HepG2 (cell line): ENCODE measurements around the gene LCAT. TPM values are rescaled to one million over a fixed set of nuclear protein-coding genes. Genes with fewer than 3 reads are reported as not detected.
A peak's percentile ranks its signal among the peaks of the same experiment; 100 is the strongest.

Source experiments
- ARNTL ChIP-seq: sonication (generic); formaldehyde crosslinking; IDR thresholded peaks from 2 replicates; pipeline ENCODE4 v1.4.0; 2020; ENCODE audit warnings: mild to moderate bottlenecking, missing genetic modification reagents
- CC2D1A ChIP-seq: sonication (generic); formaldehyde crosslinking; IDR thresholded peaks from 2 replicates; pipeline ENCODE4 v1.8.1; 2023; ENCODE audit warnings: mild to moderate bottlenecking, missing genetic modification reagents
- GABPB1 ChIP-seq: IDR thresholded peaks from 2 replicates; pipeline ENCODE4 v1.6.1; 2016; ENCODE audit warnings: mild to moderate bottlenecking, missing genetic modification reagents, moderate library complexity, missing compliant biosample characterization
- HIVEP1 ChIP-seq: sonication (generic); formaldehyde crosslinking; IDR thresholded peaks from 2 replicates; pipeline ENCODE4 v1.4.0; 2020; ENCODE audit warnings: mild to moderate bottlenecking, missing genetic modification reagents
- HOXA5 ChIP-seq: sonication (generic); formaldehyde crosslinking; IDR thresholded peaks from 2 replicates; pipeline ENCODE4 v1.4.0; 2020; ENCODE audit warnings: missing genetic modification reagents
- MEIS2 ChIP-seq: sonication (generic); formaldehyde crosslinking; IDR thresholded peaks from 2 replicates; pipeline ENCODE4 v1.9.0; 2021; ENCODE audit warnings: mild to moderate bottlenecking, missing genetic modification reagents
- MIER3 ChIP-seq: IDR thresholded peaks from 2 replicates; pipeline ENCODE4 v1.6.1; 2016; ENCODE audit warnings: missing compliant biosample characterization, borderline replicate concordance
- PHF8 ChIP-seq: sonication (generic); formaldehyde crosslinking; IDR thresholded peaks from 2 replicates; pipeline ENCODE4 v1.5.0; 2020; ENCODE audit warnings: missing genetic modification reagents
- RBFOX2 ChIP-seq: fragments of 200-400 bp; formaldehyde crosslinking; IDR thresholded peaks from 2 replicates; pipeline ENCODE4 v1.6.1; 2017; ENCODE audit warnings: low read depth, mild to moderate bottlenecking, low read length
- RXRB ChIP-seq: IDR thresholded peaks from 2 replicates; pipeline ENCODE4 v1.6.1; 2016; ENCODE audit warnings: borderline replicate concordance, missing genetic modification reagents, missing compliant biosample characterization
- SP5 ChIP-seq: IDR thresholded peaks from 2 replicates; pipeline ENCODE4 v1.6.1; 2016; ENCODE audit warnings: low read depth, borderline replicate concordance
- YEATS4 ChIP-seq: sonication (generic); formaldehyde crosslinking; IDR thresholded peaks from 2 replicates; pipeline ENCODE4 v1.4.0; 2020; ENCODE audit warnings: missing genetic modification reagents, borderline replicate concordance
- ZNF256 ChIP-seq: sonication (generic); formaldehyde crosslinking; conservative IDR thresholded peaks from 2 replicates; pipeline ENCODE4 v1.4.0; 2020; ENCODE audit warnings: missing genetic modification reagents
- ZNF317 ChIP-seq: sonication (generic); formaldehyde crosslinking; IDR thresholded peaks from 2 replicates; pipeline ENCODE4 v1.5.0; 2020; ENCODE audit warnings: mild to moderate bottlenecking, missing genetic modification reagents
- ZNF335 ChIP-seq: sonication (generic); formaldehyde crosslinking; IDR thresholded peaks from 2 replicates; pipeline ENCODE4 v1.4.0; 2020; ENCODE audit warnings: missing genetic modification reagents
- ZNF383 ChIP-seq: sonication (generic); formaldehyde crosslinking; IDR thresholded peaks from 2 replicates; pipeline ENCODE4 v1.4.0; 2020; ENCODE audit warnings: missing genetic modification reagents, mild to moderate bottlenecking, borderline replicate concordance
- ZNF432 ChIP-seq: sonication (generic); formaldehyde crosslinking; IDR thresholded peaks from 2 replicates; pipeline ENCODE4 v1.5.0; 2020; ENCODE audit warnings: missing genetic modification reagents, mild to moderate bottlenecking, borderline replicate concordance
- ZNF747 ChIP-seq: sonication (generic); formaldehyde crosslinking; IDR thresholded peaks from 2 replicates; pipeline ENCODE4 v1.8.1; 2023; ENCODE audit warnings: missing genetic modification reagents, mild to moderate bottlenecking, borderline replicate concordance
- ZNF772 ChIP-seq: sonication (generic); formaldehyde crosslinking; IDR thresholded peaks from 2 replicates; pipeline ENCODE4 v1.5.0; 2020; ENCODE audit warnings: mild to moderate bottlenecking, missing genetic modification reagents
- ZSCAN12 ChIP-seq: sonication (generic); formaldehyde crosslinking; IDR thresholded peaks from 2 replicates; pipeline ENCODE4 v1.9.0; 2021; ENCODE audit warnings: mild to moderate bottlenecking, missing genetic modification reagents
- ZSCAN21 ChIP-seq: sonication (generic); formaldehyde crosslinking; IDR thresholded peaks from 2 replicates; pipeline ENCODE4 v1.8.0; 2022; ENCODE audit warnings: mild to moderate bottlenecking, missing genetic modification reagents, moderate library complexity, borderline replicate concordance
- polyA plus RNA-seq, 8 experiments: library from polyadenylated mRNA; depleted of rRNA in 3 of 8; stranded (reverse) in 7 of 8; unstranded in 1 of 8; fragments of >200 nt; fragmentation: Illumina TruSeq in 4 of 8; extraction: Trizol in 4 of 8; gene quantifications; 2 replicates each; pipeline versions ENCODE4 v1.2.1 to v1.2.3, GENCODE V29; 2011 to 2016; ENCODE audit warnings: low read depth in 4 of 8, missing spikeins in 1 of 8, mixed read lengths in 1 of 8; ENCODE audit not compliant: insufficient read depth in 1 of 8
- total RNA-seq, 5 experiments: library from RNA; depleted of rRNA; stranded (reverse); fragments of >200 nt; fragmentation: Illumina TruSeq; extraction: Trizol; gene quantifications; 2 replicates each; pipeline ENCODE4 v1.2.3, GENCODE V29; 2016; ENCODE audit warnings: low read depth in 1 of 5
- TF ChIP-seq, protein P1 (sequence below): sonication (generic); formaldehyde crosslinking; IDR thresholded peaks from 2 replicates; pipeline ENCODE4 v1.8.1; 2023; ENCODE audit warnings: missing genetic modification reagents, mild to moderate bottlenecking, borderline replicate concordance
- TF ChIP-seq, protein P2 (sequence below): sonication (generic); formaldehyde crosslinking; IDR thresholded peaks from 2 replicates; pipeline ENCODE4 v1.4.0; 2020; ENCODE audit warnings: mild to moderate bottlenecking, missing genetic modification reagents
- TF ChIP-seq, protein P3 (sequence below): sonication (generic); formaldehyde crosslinking; IDR thresholded peaks from 2 replicates; pipeline ENCODE4 v1.5.0; 2020; ENCODE audit warnings: mild to moderate bottlenecking, missing genetic modification reagents, borderline replicate concordance

Gene LCAT
- total and polyA plus RNA-seq, 2 of the 13 experiments (the other 11 are each of a cell fraction or from before 2014, with no cell fraction given), result 36.1 to 38.9 TPM

DNA sequence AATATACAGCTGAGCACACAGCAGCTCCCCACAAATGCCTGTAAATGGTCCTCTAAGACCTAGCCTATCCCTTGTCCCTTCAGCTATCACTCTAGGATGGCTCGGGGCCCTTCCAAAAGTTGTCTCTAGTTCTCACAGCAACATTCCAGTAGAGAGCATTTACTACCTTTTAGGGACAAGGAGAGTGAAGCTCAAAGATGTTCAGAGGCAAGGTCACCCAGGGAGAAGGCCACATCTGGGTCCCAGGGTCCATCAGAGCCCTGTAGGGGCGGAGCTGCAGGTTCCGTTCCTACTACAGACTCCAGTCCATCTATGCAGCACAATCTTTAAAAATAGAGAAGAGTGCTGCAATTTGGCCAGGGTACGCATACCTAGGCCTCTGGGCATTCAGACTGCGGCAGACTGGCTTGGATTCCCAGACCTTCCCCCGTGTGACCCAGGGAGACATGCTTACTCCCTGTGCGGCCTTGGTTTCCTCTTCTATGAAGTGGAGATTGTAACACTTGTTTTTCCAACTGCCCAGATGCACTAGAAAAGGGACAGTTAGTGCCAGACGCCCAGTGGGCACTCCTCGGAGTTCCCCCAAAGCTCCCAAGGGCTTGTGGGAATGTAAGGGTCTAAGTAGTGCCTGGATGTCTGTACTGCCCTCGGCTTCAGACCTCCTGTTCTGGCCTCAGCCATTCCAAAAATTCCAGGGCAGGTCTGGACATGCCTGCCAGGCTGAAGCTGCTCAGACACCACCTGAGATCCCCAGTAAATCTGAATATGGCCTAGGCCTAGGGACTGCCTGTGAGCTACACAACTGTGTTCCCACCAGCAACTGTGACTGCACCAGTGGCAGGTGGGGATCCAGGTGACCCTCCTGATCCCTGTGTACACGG is 22.0 kb upstream of the LCAT start (continued):
- TF ChIP-seq ZNF772 (CRISPR knock-in tag), result peak; percentile 33; the same call in 1 of the 2 replicates
- no peak for TF ChIP-seq ZNF747 (CRISPR knock-in tag)
- no peak for TF ChIP-seq ZNF256
- peak; percentile 75; the same call in 1 of the 2 replicates for TF ChIP-seq SP5 (CRISPR knock-in tag)
- TF ChIP-seq PHF8 (CRISPR knock-in tag), result peak; percentile 48; the same call in 1 of the 2 replicates
- TF ChIP-seq, protein P1, sequence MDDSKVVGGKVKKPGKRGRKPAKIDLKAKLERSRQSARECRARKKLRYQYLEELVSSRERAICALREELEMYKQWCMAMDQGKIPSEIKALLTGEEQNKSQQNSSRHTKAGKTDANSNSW, result no peak
- TF ChIP-seq, protein P2, sequence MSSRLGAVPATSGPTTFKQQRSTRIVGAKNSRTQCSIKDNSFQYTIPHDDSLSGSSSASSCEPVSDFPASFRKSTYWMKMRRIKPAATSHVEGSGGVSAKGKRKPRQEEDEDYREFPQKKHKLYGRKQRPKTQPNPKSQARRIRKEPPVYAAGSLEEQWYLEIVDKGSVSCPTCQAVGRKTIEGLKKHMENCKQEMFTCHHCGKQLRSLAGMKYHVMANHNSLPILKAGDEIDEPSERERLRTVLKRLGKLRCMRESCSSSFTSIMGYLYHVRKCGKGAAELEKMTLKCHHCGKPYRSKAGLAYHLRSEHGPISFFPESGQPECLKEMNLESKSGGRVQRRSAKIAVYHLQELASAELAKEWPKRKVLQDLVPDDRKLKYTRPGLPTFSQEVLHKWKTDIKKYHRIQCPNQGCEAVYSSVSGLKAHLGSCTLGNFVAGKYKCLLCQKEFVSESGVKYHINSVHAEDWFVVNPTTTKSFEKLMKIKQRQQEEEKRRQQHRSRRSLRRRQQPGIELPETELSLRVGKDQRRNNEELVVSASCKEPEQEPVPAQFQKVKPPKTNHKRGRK (CRISPR knock-in tag), result no peak
- no peak for TF ChIP-seq RBFOX2
- TF ChIP-seq, protein P3, sequence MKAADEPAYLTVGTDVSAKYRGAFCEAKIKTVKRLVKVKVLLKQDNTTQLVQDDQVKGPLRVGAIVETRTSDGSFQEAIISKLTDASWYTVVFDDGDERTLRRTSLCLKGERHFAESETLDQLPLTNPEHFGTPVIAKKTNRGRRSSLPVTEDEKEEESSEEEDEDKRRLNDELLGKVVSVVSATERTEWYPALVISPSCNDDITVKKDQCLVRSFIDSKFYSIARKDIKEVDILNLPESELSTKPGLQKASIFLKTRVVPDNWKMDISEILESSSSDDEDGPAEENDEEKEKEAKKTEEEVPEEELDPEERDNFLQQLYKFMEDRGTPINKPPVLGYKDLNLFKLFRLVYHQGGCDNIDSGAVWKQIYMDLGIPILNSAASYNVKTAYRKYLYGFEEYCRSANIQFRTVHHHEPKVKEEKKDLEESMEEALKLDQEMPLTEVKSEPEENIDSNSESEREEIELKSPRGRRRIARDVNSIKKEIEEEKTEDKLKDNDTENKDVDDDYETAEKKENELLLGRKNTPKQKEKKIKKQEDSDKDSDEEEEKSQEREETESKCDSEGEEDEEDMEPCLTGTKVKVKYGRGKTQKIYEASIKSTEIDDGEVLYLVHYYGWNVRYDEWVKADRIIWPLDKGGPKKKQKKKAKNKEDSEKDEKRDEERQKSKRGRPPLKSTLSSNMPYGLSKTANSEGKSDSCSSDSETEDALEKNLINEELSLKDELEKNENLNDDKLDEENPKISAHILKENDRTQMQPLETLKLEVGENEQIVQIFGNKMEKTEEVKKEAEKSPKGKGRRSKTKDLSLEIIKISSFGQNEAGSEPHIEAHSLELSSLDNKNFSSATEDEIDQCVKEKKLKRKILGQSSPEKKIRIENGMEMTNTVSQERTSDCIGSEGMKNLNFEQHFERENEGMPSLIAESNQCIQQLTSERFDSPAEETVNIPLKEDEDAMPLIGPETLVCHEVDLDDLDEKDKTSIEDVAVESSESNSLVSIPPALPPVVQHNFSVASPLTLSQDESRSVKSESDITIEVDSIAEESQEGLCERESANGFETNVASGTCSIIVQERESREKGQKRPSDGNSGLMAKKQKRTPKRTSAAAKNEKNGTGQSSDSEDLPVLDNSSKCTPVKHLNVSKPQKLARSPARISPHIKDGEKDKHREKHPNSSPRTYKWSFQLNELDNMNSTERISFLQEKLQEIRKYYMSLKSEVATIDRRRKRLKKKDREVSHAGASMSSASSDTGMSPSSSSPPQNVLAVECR (CRISPR knock-in tag), result peak; percentile 35; the same call in 1 of the 2 replicates
- TF ChIP-seq ZSCAN21 (CRISPR knock-in tag), result 0 out of 2 replicates have a peak, but pooled peaks have one; percentile 25
- TF ChIP-seq ZNF335 (CRISPR knock-in tag), result no peak
- no peak for TF ChIP-seq ZNF432 (CRISPR knock-in tag)
- 0 out of 2 replicates have a peak, but pooled peaks have one; percentile 32 for TF ChIP-seq ARNTL (CRISPR knock-in tag)
- TF ChIP-seq MIER3 (CRISPR knock-in tag), result no peak
- TF ChIP-seq MEIS2 (CRISPR knock-in tag), result 0 out of 2 replicates have a peak, but pooled peaks have one; percentile 30
- TF ChIP-seq RXRB (CRISPR knock-in tag), result peak; percentile 85
- TF ChIP-seq CC2D1A (CRISPR knock-in tag), result 0 out of 2 replicates have a peak, but pooled peaks have one; percentile 85
- no peak for TF ChIP-seq ZSCAN12 (CRISPR knock-in tag)
- TF ChIP-seq GABPB1, result peak; percentile 7; the same call in 1 of the 2 replicates
- no peak for TF ChIP-seq HIVEP1 (CRISPR knock-in tag)
- 0 out of 2 replicates have a peak, but pooled peaks have one; percentile 27 for TF ChIP-seq ZNF383 (CRISPR knock-in tag)
- TF ChIP-seq HOXA5 (CRISPR knock-in tag), result no peak
- TF ChIP-seq ZNF317 (CRISPR knock-in tag), result no peak
- TF ChIP-seq YEATS4 (CRISPR knock-in tag), result 0 out of 2 replicates have a peak, but pooled peaks have one; percentile 6
